HG02763 (cell line): ENCODE measurements around the gene VWA7.
"Not testable (repeated sequence)": the region's sequence is repeated elsewhere in the genome, so short reads cannot be mapped to it uniquely, and the experiment has no call there.

Experiments
- ATAC-seq: cut with Tn5 transposase; IDR thresholded peaks from one replicate; pipeline ENCODE4 v1.9.1; 2021; ENCODE audit warnings: mild to moderate bottlenecking, moderate library complexity; ENCODE audit not compliant: unreplicated experiment

VWA7 gene

GRCh38 chr6:31776989-31777666 lies at the start of gene VWA7:
Gene VWA7, minus strand, starts transcription at chr6:31777328. Its CDS starts 549 bp downstream, at chr6:31776779.
- ATAC-seq, result peak; percentile 66

- no peak for ATAC-seq
Measured at GRCh38 chr6:31826793-31827285, 49.7 kb upstream of the VWA7 start.

GRCh38 chr6:31825553-31825952 lies 48.4 kb upstream of the VWA7 start:
- ATAC-seq, result no peak

GRCh38 chr6:31823592-31824196 lies 46.6 kb upstream of the VWA7 start:
- ATAC-seq, result not testable (repeated sequence)

- ATAC-seq, result peak; percentile 48
Measured at GRCh38 chr6:31822036-31822821, 45.1 kb upstream of the VWA7 start.

GRCh38 chr6:31821301-31822035 lies 44.3 kb upstream of the VWA7 start:
- peak; percentile 41 for ATAC-seq

- ATAC-seq, result not testable (repeated sequence)
Measured at GRCh38 chr6:31820399-31820798, 43.3 kb upstream of the VWA7 start.

- no peak for ATAC-seq
Measured at GRCh38 chr6:31819871-31820299, 42.8 kb upstream of the VWA7 start.

- not testable (repeated sequence) for ATAC-seq
Measured at GRCh38 chr6:31817929-31818511, 40.9 kb upstream of the VWA7 start.

- ATAC-seq, result not testable (repeated sequence)
Measured at GRCh38 chr6:31817133-31817928, 40.2 kb upstream of the VWA7 start.

- peak; percentile 48 for ATAC-seq
Measured at GRCh38 chr6:31815025-31815838, 38.1 kb upstream of the VWA7 start, which contains the start of the genes HSPA1A and HSPA1L. Gene HSPA1A, plus strand, starts transcription at chr6:31815543. Its CDS starts 214 bp downstream, at chr6:31815757. Gene HSPA1L, minus strand, starts transcription at chr6:31815283. Its CDS starts 3,311 bp downstream, at chr6:31811972.

GRCh38 chr6:31814677-31815024 lies 37.5 kb upstream of the VWA7 start:
- ATAC-seq, result no peak

GRCh38 chr6:31813465-31813849 lies 36.3 kb upstream of the VWA7 start:
- ATAC-seq, result no peak

- ATAC-seq, result no peak
Measured at GRCh38 chr6:31811645-31812044, 34.5 kb upstream of the VWA7 start.

- ATAC-seq, result not testable (repeated sequence)
Measured at GRCh38 chr6:31808599-31808998, 31.5 kb upstream of the VWA7 start.

- peak; percentile 88 for ATAC-seq
Measured at GRCh38 chr6:31806470-31807272, 29.5 kb upstream of the VWA7 start, which contains the start of gene LSM2. Gene LSM2, minus strand, starts transcription at chr6:31806966. Its CDS starts 209 bp downstream, at chr6:31806757.

- no peak for ATAC-seq
Measured at GRCh38 chr6:31805939-31806469, 28.9 kb upstream of the VWA7 start.
